Body of pancreas (tissue), 4 donors: ENCODE data around the gene ROBO1. TPM values are rescaled to one million over a fixed set of nuclear protein-coding genes. Genes with fewer than 3 reads are reported as not detected.
A peak's percentile ranks its signal among the peaks of the same experiment; 100 is the strongest.

Experiments used
- ATAC-seq: fragments of 150-250 bp; one replicate; pipeline ENCODE4 v1.9.1; 2016
- DNase-seq, 4 donors: peaks; one replicate each; pipeline ENCODE4 v3.0.0-alpha.2; 2019
- H3K27ac ChIP-seq, 4 donors: fragments of 200-600 bp; sonication (generic); 1 replicate in 3 of 4; 2 replicates in 1 of 4; pipeline versions ENCODE4 v1.5.1 to v1.6.1; 2016 to 2019; ENCODE audit warnings: mild to moderate bottlenecking in 1 of 4, mixed read lengths in 1 of 4, moderate library complexity in 1 of 4
- H3K27me3 ChIP-seq, 2 donors: fragments of 200-600 bp; sonication (generic); one replicate each; pipeline ENCODE4 v1.6.0; 2016; ENCODE audit warnings: mild to moderate bottlenecking in 1 of 2
- H3K36me3 ChIP-seq, 2 donors: fragments of 200-600 bp; sonication (generic); replicated peaks in 1 of 2; 2 replicates each; pipeline ENCODE4 v1.5.1; 2016; ENCODE audit warnings: low read depth in 2 of 2; ENCODE audit not compliant: insufficient read depth in 1 of 2
- H3K4me1 ChIP-seq: fragments of 200-600 bp; sonication (generic); one replicate; pipeline ENCODE4 v1.6.0; 2016
- H3K4me3 ChIP-seq, 2 donors: fragments of 200-600 bp; sonication (generic); 1 replicate in 1 of 2; 2 replicates in 1 of 2; pipeline ENCODE4 v1.5.1; 2016 to 2019
- H3K9me3 ChIP-seq, 3 donors: fragments of 200-600 bp; sonication (generic); 1 replicate in 2 of 3; 2 replicates in 1 of 3; pipeline ENCODE4 v1.5.1; 2016
- CTCF ChIP-seq, 7 experiments: fragments of 450-650 bp in 4 of 7; fragments of 200-600 bp in 3 of 7; sonication (generic) in 3 of 7; IDR thresholded peaks; one replicate each; pipeline ENCODE4 v1.5.1; 2016 to 2019; ENCODE audit warnings: antibody characterized with exemption in 7 of 7
- POLR2A ChIP-seq, 3 donors: fragments of 450-650 bp; IDR thresholded peaks; one replicate each; pipeline ENCODE4 v1.6.1; 2016; ENCODE audit warnings: antibody characterized with exemption in 3 of 3, mild to moderate bottlenecking in 2 of 3
- WGBS, 2 donors: methylation state at CpG; one replicate each; pipeline ENCODE4 v1.1.5; 2017; 5-methylcytosine and 5-hydroxymethylcytosine counted together
- intact Hi-C: fragments of 100-400 bp; cut with DNase I; formaldehyde crosslinking; loops from one replicate; pipeline ENCODE4 v1.15.1; 2023
- total RNA-seq, 2 donors: library from RNA; depleted of rRNA; stranded (reverse); fragments of >200 nt; gene quantifications; one replicate each; pipeline ENCODE4 v1.1.0, GENCODE V29; 2016

The ROBO1 gene
- total RNA-seq, 2 donors from 2014 or later, result 3.9 to 9.9 TPM

- no peaks in the 10 kb centered on the region for H3K9me3 ChIP-seq
- intact Hi-C loops, result no loop called here
- H3K27me3 ChIP-seq, result no peaks in the 10 kb centered on the region
- no peak overlapping the region for H3K4me3 ChIP-seq
- TF ChIP-seq CTCF (IDR thresholded peaks at IDR 0.05), result peak; percentile 66 to 88 (median 85)
- no peak for TF ChIP-seq POLR2A (IDR thresholded peaks at IDR 0.05)
- no peaks in the 10 kb centered on the region for H3K36me3 ChIP-seq
- ATAC-seq, result peak; percentile 92
- 40% methylated on average over 4 of the region's 4 CpGs for WGBS, 2 donors
- peak overlapping the region in 1 of 4 donors; percentile 46 for H3K27ac ChIP-seq
- DNase-seq, result peak in 1 of 4 donors; percentile 49
- H3K4me1 ChIP-seq, result peaks cover 4% of the 10 kb centered on the region
Measured at GRCh38 chr3:78645628-78646310, 1122.0 kb downstream of the ROBO1 start.

- TF ChIP-seq CTCF (IDR thresholded peaks at IDR 0.05), result no peak
- no peak for TF ChIP-seq POLR2A (IDR thresholded peaks at IDR 0.05)
- Histone ChIP-seq H3K9me3 (no peaks in the 10 kb centered on the region), H3K36me3 (no peaks in the 10 kb centered on the region), H3K27me3 (no peaks in the 10 kb centered on the region), H3K4me1 (peaks cover 4% of the 10 kb centered on the region), H3K27ac (peak overlapping the region in 1 of 4 donors; percentile 46), H3K4me3 (no peak overlapping the region)
- peak; percentile 52 for ATAC-seq
- no peak for DNase-seq
- intact Hi-C loops, result no loop called here
- 12 to 25% methylated on average over 1 of the region's 1 CpG for WGBS, 2 donors
Measured at GRCh38 chr3:78644847-78645246, 1123.0 kb downstream of the ROBO1 start.

DNA sequence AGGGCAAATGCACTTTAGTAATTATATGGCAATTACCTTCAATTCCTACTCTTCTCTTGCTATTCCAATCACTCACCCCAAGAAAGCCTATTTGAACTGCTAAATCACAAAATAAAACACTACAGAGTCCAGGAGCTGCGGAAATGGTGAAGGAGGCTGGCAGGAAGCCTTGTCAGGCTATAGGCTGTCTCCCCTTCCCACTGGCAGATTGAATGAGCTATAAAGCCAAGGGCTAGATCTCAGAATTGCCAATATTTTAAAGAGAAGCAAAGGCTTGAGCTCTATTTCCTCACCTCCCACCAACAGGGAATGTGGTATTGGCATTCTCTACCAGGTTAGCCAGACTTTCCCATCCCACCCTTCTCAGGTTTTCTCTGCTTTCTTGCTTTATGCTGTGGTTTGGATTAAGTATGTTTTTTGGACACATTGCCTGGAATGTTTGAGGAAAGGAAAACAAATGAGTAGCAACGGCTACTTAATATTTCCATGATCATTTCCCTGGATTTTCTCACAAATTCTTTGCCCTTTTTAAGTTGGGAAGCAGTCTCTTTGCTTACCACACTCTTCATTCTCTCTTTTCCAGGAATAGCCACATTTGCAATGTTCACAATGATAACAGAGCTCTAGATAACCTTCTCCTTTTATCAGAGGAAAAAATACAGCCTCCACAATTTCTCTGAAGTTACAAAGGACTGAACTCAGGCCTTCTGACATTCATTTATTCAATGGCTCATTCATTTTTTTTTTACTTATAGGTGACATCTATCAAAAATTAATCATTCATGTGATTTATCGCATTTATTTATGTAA is 1125.4 kb downstream of the ROBO1 start:
- Histone ChIP-seq H3K9me3 (no peaks in the 10 kb centered on the region), H3K4me3 (no peak overlapping the region), H3K27me3 (no peaks in the 10 kb centered on the region), H3K36me3 (no peaks in the 10 kb centered on the region), H3K4me1 (peaks cover 4% of the 10 kb centered on the region), H3K27ac (no peak overlapping the region)
- WGBS, 2 donors, result 41 to 43% methylated on average over 3 of the region's 3 CpGs
- no peak for TF ChIP-seq POLR2A (IDR thresholded peaks at IDR 0.05)
- no peak for TF ChIP-seq CTCF (IDR thresholded peaks at IDR 0.05)
- DNase-seq, result no peak
- no peak for ATAC-seq
- intact Hi-C loops, result no loop called here

GRCh38 chr3:78641703-78642102 is 1126.1 kb downstream of the ROBO1 start:
- ATAC-seq, result no peak
- no peak for DNase-seq
- H3K27me3 ChIP-seq, result no peaks in the 10 kb centered on the region
- intact Hi-C loops, result no loop called here
- H3K36me3 ChIP-seq, result no peaks in the 10 kb centered on the region
- TF ChIP-seq CTCF (IDR thresholded peaks at IDR 0.05) (no peak), POLR2A (IDR thresholded peaks at IDR 0.05) (no peak)
- WGBS, 2 donors, result 52 to 55% methylated on average over 2 of the region's 2 CpGs
- no peak overlapping the region for H3K4me3 ChIP-seq
- H3K4me1 ChIP-seq, result peaks cover 4% of the 10 kb centered on the region
- H3K9me3 ChIP-seq, result no peaks in the 10 kb centered on the region
- H3K27ac ChIP-seq, result no peak overlapping the region
